ENCODE data around the gene STARD13. TPM values are rescaled to one million over a fixed set of nuclear protein-coding genes. Genes with fewer than 3 reads are reported as not detected.

STARD13 gene
- total RNA-seq, 3 donors from 2014 or later, result 34.5 to 92.4 (median 35.2) TPM

DNA sequence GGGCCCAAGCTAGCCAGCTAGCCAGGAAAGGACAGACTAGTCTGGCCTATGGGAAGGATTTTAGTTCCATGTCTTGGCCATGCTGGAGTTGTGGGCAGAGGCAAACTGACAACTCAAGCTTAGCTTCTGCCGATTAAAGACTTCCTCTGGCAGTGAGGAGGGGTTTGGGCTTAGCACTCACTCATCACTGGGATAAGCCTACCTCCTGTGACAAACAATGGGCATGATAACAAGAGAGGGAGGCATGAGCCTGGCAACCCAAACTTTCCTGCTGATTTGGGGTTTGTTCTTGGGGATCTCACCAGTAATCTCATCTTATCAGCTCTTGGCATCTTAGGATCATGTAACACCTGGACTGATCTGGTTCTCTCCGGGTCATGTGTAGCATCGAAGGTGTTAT, 185.7 kb downstream of the STARD13 start:
- Histone ChIP-seq H3K4me3 (no peak overlapping the region), H3K4me1 (ENCODE audit: low read depth) (no peaks in the 10 kb centered on the region), H3K9me3 (peaks cover 2% of the 10 kb centered on the region), H3K36me3 (ENCODE audit: low read depth) (no peaks in the 10 kb centered on the region)
- TF ChIP-seq, protein P1, sequence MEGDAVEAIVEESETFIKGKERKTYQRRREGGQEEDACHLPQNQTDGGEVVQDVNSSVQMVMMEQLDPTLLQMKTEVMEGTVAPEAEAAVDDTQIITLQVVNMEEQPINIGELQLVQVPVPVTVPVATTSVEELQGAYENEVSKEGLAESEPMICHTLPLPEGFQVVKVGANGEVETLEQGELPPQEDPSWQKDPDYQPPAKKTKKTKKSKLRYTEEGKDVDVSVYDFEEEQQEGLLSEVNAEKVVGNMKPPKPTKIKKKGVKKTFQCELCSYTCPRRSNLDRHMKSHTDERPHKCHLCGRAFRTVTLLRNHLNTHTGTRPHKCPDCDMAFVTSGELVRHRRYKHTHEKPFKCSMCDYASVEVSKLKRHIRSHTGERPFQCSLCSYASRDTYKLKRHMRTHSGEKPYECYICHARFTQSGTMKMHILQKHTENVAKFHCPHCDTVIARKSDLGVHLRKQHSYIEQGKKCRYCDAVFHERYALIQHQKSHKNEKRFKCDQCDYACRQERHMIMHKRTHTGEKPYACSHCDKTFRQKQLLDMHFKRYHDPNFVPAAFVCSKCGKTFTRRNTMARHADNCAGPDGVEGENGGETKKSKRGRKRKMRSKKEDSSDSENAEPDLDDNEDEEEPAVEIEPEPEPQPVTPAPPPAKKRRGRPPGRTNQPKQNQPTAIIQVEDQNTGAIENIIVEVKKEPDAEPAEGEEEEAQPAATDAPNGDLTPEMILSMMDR (IDR thresholded peaks at IDR 0.05), result no peak
- ATAC-seq (no peak), DNase-seq (no peak)
- intact Hi-C loops (cut with DNase I, micrococcal nuclease), result no loop called here

DNA sequence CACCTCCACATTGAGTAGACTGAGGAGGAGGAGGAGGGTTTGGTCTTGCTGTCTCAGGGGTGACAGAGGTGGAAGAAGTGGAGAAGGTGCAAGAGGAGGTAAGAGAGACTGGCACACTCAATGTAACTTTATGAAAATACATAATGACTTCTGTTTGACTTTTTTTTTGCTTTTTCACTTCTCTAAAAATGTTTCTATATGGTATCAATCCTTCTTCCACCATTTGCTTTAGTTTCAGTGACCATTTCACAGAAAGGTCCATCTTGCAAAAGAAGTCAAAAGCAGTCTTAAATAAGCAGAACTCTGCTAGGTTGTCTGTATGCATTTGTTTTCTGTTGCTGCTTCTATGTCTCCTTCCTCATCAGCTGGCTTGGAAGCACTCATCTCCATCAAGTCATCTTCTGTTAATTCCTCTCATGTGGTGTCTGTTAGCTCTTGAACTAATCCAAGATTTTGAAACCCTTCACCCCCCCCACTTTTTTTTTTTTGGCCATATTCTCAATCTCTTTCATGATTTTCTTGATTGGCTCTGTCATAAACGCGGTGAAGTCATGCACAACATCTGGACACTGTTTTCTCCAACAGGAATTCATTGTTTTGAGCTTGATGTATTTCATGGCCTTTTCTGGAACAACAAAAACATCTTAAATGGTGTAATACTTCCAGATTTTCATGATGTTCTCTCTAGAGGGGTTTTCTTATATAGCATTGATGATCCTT, 188.5 kb downstream of the STARD13 start:
- Histone ChIP-seq H3K9me3 (peaks cover 2% of the 10 kb centered on the region), H3K36me3 (ENCODE audit: low read depth) (no peaks in the 10 kb centered on the region), H3K4me3 (no peak overlapping the region), H3K4me1 (ENCODE audit: low read depth) (no peaks in the 10 kb centered on the region)
- DNase-seq, result no peak
- intact Hi-C loops (cut with DNase I, micrococcal nuclease), result no loop called here
- ATAC-seq, result no peak
- TF ChIP-seq, protein P1 (IDR thresholded peaks at IDR 0.05), result no peak

DNA sequence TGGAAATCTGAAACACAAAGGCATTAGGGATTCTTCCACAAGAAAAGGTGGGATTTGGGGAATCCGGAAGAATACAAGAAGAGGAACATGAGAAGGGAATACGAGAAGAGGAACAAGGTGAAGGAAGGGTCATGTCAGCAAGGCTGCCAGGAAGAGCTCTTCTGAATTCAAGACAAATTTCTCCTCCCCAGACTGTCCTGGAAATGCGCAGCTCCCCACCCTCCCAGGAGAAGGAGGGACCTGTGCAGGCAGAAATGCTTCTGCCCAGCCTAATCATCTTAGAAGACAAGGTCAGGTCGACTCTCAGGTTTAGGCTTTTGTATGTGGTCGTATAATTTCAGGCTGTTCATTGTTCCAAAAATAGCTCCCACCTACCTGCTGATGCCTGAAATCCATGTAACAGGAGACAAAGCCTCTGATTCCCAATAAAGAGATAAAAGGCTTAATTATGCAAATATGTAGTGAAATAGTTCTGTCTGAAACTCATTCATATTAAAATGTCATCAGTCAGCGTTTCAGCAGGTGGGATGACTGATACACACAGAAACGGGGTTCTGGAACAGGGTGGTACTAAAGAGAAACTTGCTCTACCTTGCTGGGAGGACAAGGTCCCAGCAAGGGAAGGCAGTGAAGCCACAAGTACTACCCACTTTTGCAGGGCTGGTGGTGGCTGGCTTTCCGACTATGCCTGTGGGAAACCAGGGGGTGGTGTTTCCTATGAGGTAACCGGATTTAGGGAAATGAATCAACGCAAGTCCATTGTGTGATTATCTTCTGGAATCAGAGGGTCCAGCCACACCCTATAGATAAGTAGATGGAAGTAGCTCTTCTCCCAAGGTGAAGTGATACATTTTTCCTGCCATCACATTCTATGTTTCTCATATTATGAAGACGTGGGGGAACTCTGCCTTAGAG, 193.2 kb downstream of the STARD13 start:
- TF ChIP-seq, protein P1 (IDR thresholded peaks at IDR 0.05), result no peak
- ATAC-seq (no peak), DNase-seq (no peak)
- Histone ChIP-seq H3K9me3 (no peaks in the 10 kb centered on the region), H3K36me3 (ENCODE audit: low read depth) (no peaks in the 10 kb centered on the region), H3K4me1 (ENCODE audit: low read depth) (no peaks in the 10 kb centered on the region), H3K4me3 (no peak overlapping the region)
- intact Hi-C loops (cut with DNase I, micrococcal nuclease), result no loop called here

DNA sequence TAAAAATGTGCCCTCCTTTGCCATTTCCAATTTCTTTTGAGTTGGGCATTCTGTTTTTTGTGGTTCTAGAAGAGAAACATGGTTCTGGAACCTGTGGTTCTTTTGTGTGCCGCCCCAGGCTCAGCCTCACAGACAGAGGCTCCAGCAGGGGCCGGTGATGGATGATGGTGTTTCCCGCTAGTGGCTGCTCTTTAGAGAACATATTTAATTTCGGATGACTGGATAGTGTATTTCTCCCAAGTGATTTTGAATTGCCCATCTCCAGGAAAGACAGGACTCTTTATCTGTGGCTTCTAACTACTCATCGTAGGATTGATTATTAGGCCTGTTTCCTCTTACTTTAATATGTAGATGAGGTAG, 194.2 kb downstream of the STARD13 start:
- H3K9me3 ChIP-seq, result no peaks in the 10 kb centered on the region
- no peak for DNase-seq
- H3K36me3 ChIP-seq (ENCODE audit: low read depth), result no peaks in the 10 kb centered on the region
- H3K4me1 ChIP-seq (ENCODE audit: low read depth), result no peaks in the 10 kb centered on the region
- no peak for ATAC-seq
- H3K4me3 ChIP-seq, result no peak overlapping the region
- TF ChIP-seq, protein P1 (IDR thresholded peaks at IDR 0.05), result no peak
- intact Hi-C loops (cut with DNase I, micrococcal nuclease), result no loop called here

DNA sequence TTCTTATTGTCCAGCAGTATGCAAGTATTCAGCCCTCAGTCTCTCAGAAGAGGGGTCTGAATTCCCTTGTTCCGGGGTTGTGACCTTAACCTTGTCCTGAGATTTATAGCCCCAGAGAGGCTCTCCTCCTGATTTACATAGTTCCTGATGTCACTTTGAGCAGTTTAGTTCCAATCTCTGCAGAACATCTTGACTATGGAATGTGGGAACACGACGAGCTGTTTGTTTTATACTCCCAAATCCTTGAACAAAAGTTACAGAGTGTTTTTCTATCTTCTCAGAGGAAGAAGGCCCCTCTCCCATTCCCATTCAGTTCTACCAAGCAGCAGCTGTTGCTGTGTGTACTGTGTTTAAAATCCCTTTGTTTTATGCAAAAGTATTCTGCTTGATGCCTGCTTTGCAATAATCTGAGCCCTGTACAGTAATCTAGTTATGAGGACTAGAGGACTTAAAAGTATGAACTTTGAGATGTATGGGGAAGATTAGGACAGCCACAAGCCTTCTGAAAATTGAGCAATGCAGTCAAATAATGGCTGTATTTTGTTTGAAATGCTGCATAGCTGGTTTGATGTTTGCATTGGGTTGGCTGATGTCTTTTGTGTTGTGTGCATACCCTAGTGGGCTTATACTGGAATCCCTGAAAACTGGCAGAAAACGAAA, 194.7 kb downstream of the STARD13 start:
- ATAC-seq (no peak), DNase-seq (no peak)
- Histone ChIP-seq H3K9me3 (no peaks in the 10 kb centered on the region), H3K4me3 (no peak overlapping the region), H3K4me1 (ENCODE audit: low read depth) (no peaks in the 10 kb centered on the region), H3K36me3 (ENCODE audit: low read depth) (no peaks in the 10 kb centered on the region)
- intact Hi-C loops (cut with DNase I, micrococcal nuclease), result no loop called here
- TF ChIP-seq, protein P1 (IDR thresholded peaks at IDR 0.05), result no peak
